IMR-90 (cell line): ENCODE data around the gene RIT1. TPM values are rescaled to one million over a fixed set of nuclear protein-coding genes. Genes with fewer than 3 reads are reported as not detected.
A peak's percentile ranks its signal among the peaks of the same experiment; 100 is the strongest.

ENCODE experiments used
- ATAC-seq: fragments of 200-7000 bp; cut with Tn5 transposase; 2 replicates; pipeline ENCODE4 v1.9.1; 2020; ENCODE audit warnings: low read depth, mild to moderate bottlenecking, moderate library complexity
- BruUV-seq: library from RNA; stranded (reverse); fragments of 400-500 nt; replicated peaks from 2 replicates; lab custom pipeline; 2021; lab: Mats Ljungman, UMichigan
- CTCF ChIA-PET: fragments of 300-600 bp; formaldehyde crosslinking; extraction: SDS; loops from one replicate; lab custom pipeline; 2021; ENCODE audit warnings: antibody characterized with exemption; lab: Yijun Ruan, JAX
- POLR2A ChIA-PET: fragments of 300-600 bp; sonication (Branson Sonifier 250); formaldehyde crosslinking; loops from one replicate; lab custom pipeline; 2022; ENCODE audit warnings: antibody characterized with exemption; ENCODE audit not compliant: unreplicated experiment; lab: Charles Lee
- DNase-seq: peaks from one replicate; pipeline ENCODE4 v3.0.0; 2013
- H2AFZ ChIP-seq: replicated peaks from 2 replicates; pipeline ENCODE3; 2013; ENCODE audit warnings: low read length, mild to moderate bottlenecking; ENCODE audit not compliant: poor library complexity
- H2AK5ac ChIP-seq: 2 replicates; pipeline ENCODE4 v1.6.1; 2013; ENCODE audit warnings: low read depth, low read length, inconsistent platforms
- H2AK9ac ChIP-seq: replicated peaks from 2 replicates; pipeline ENCODE3; 2013; ENCODE audit warnings: mild to moderate bottlenecking, low read depth, low read length, moderate library complexity; ENCODE audit not compliant: poor library complexity
- H2BK120ac ChIP-seq: 2 replicates; pipeline ENCODE4 v1.6.1; 2013; ENCODE audit warnings: low read depth, low read length, inconsistent platforms
- H2BK15ac ChIP-seq: 3 replicates; pipeline ENCODE4 v1.6.1; 2013; ENCODE audit warnings: low read depth, low read length, inconsistent platforms
- H2BK20ac ChIP-seq: 2 replicates; pipeline ENCODE4 v1.6.1; 2013; ENCODE audit warnings: low read depth, mild to moderate bottlenecking, inconsistent platforms, low read length, moderate library complexity
- H2BK5ac ChIP-seq: 2 replicates; pipeline ENCODE4 v1.6.1; 2013; ENCODE audit warnings: mild to moderate bottlenecking, low read depth, low read length, inconsistent platforms; ENCODE audit not compliant: poor library complexity, severe bottlenecking
- H3K14ac ChIP-seq: replicated peaks from 2 replicates; pipeline ENCODE4 v1.6.1; 2013; ENCODE audit warnings: low read depth, low read length, inconsistent platforms
- H3K18ac ChIP-seq: 2 replicates; pipeline ENCODE4 v1.6.1; 2013; ENCODE audit warnings: low read depth, low read length, control low read depth
- H3K23ac ChIP-seq: 2 replicates; pipeline ENCODE4 v1.6.1; 2013; ENCODE audit warnings: low read depth, low read length, inconsistent platforms
- H3K27ac ChIP-seq: 2 replicates; pipeline ENCODE4 v1.5.1; 2013; ENCODE audit warnings: mild to moderate bottlenecking, control low read depth, low read length; ENCODE audit not compliant: insufficient read depth
- H3K27me3 ChIP-seq: 2 replicates; pipeline ENCODE4 v1.6.1; 2013; ENCODE audit warnings: low read length; ENCODE audit not compliant: control insufficient read depth, insufficient read depth
- H3K36me3 ChIP-seq: 2 replicates; pipeline ENCODE4 v1.6.1; 2013; ENCODE audit warnings: low read length, mixed read lengths; ENCODE audit not compliant: control insufficient read depth, insufficient read depth
- H3K4ac ChIP-seq: 2 replicates; pipeline ENCODE4 v1.6.1; 2013; ENCODE audit warnings: low read depth, low read length, inconsistent platforms
- H3K4me1 ChIP-seq: 2 replicates; pipeline ENCODE4 v1.6.1; 2013; ENCODE audit warnings: low read length, mixed read lengths; ENCODE audit not compliant: control insufficient read depth, insufficient read depth
- H3K4me2 ChIP-seq: 2 replicates; pipeline ENCODE4 v1.6.1; 2013; ENCODE audit warnings: low read depth, mild to moderate bottlenecking, control low read depth, low read length, moderate library complexity
- H3K4me3 ChIP-seq: 2 replicates; pipeline ENCODE4 v1.5.1; 2013; ENCODE audit warnings: low read depth, mild to moderate bottlenecking, control low read depth, low read length, moderate library complexity; ENCODE audit not compliant: insufficient read depth
- H3K56ac ChIP-seq: 2 replicates; pipeline ENCODE4 v1.6.1; 2013; ENCODE audit warnings: low read length, inconsistent platforms; ENCODE audit not compliant: insufficient read depth; ENCODE audit errors: extremely low read depth
- H3K79me1 ChIP-seq, 2 experiments: 2 replicates each; pipeline ENCODE4 v1.6.1; 2013; ENCODE audit warnings: low read length in 2 of 2, inconsistent platforms in 1 of 2, low read depth in 1 of 2
- H3K9ac ChIP-seq: 2 replicates; pipeline ENCODE4 v1.6.1; 2013; ENCODE audit warnings: low read depth, low read length, control low read depth
- H3K9me1 ChIP-seq: 2 replicates; pipeline ENCODE4 v1.6.1; 2013; ENCODE audit warnings: low read length, inconsistent platforms; ENCODE audit not compliant: insufficient read depth
- H3K9me3 ChIP-seq: 2 replicates; pipeline ENCODE4 v1.6.1; 2013; ENCODE audit warnings: low read length; ENCODE audit not compliant: control insufficient read depth, insufficient read depth
- H4K20me1 ChIP-seq: 2 replicates; pipeline ENCODE4 v1.6.1; 2013; ENCODE audit warnings: low read length, inconsistent platforms; ENCODE audit not compliant: insufficient read depth
- H4K5ac ChIP-seq: 2 replicates; pipeline ENCODE4 v1.6.1; 2013; ENCODE audit warnings: mild to moderate bottlenecking, low read depth, low read length, control low read depth
- H4K8ac ChIP-seq, 2 experiments: 2 replicates each; pipeline ENCODE4 v1.6.1; 2013; ENCODE audit warnings: low read depth in 2 of 2, low read length in 2 of 2, control low read depth in 1 of 2, inconsistent platforms in 1 of 2
- H4K91ac ChIP-seq: 2 replicates; pipeline ENCODE4 v1.6.1; 2013; ENCODE audit warnings: low read depth, low read length, inconsistent platforms; ENCODE audit not compliant: insufficient read depth
- BHLHE40 ChIP-seq: fragments of 150-350 bp; IDR thresholded peaks from 2 replicates; pipeline ENCODE4 v1.6.1; 2016; ENCODE audit warnings: mild to moderate bottlenecking, low read depth, low read length
- CHD1 ChIP-seq: IDR thresholded peaks from 2 replicates; pipeline ENCODE4 v1.6.1; 2012; ENCODE audit warnings: low read depth, low read length, improper control_type of control experiment
- FOS ChIP-seq: fragments of 150-350 bp; IDR thresholded peaks from 2 replicates; pipeline ENCODE4 v1.6.1; 2016; ENCODE audit warnings: low read depth, low read length
- MAZ ChIP-seq: IDR thresholded peaks from 2 replicates; pipeline ENCODE4 v1.6.1; 2012; ENCODE audit warnings: low read depth, mild to moderate bottlenecking, low read length, improper control_type of control experiment, moderate library complexity, borderline replicate concordance
- MXI1 ChIP-seq: IDR thresholded peaks from 2 replicates; pipeline ENCODE4 v1.6.1; 2012; ENCODE audit warnings: low read depth, mild to moderate bottlenecking, low read length, moderate library complexity, borderline replicate concordance
- NFE2L2 ChIP-seq: fragments of 150-350 bp; IDR thresholded peaks from 2 replicates; pipeline ENCODE4 v1.6.1; 2016; ENCODE audit warnings: low read depth, mild to moderate bottlenecking, low read length
- RCOR1 ChIP-seq: IDR thresholded peaks from 2 replicates; pipeline ENCODE4 v1.6.1; 2012; ENCODE audit warnings: mild to moderate bottlenecking, low read length, improper control_type of control experiment; ENCODE audit not compliant: insufficient replicate concordance
- RFX5 ChIP-seq: IDR thresholded peaks from 2 replicates; pipeline ENCODE4 v1.8.0; 2012; ENCODE audit warnings: low read depth, mild to moderate bottlenecking, low read length, moderate library complexity
- SMC3 ChIP-seq: fragments of 150-350 bp; IDR thresholded peaks from 2 replicates; pipeline ENCODE4 v1.6.1; 2016; ENCODE audit warnings: low read depth, mild to moderate bottlenecking, antibody characterized with exemption, low read length, moderate library complexity
- WGBS, 2 experiments: methylation state at CpG; one replicate each; pipeline versions ENCODE4 v1.1.5 to v1.1.7; 2013; ENCODE audit warnings: missing lambda C conversion rate in 2 of 2; ENCODE audit not compliant: insufficient read length in 1 of 2; ENCODE audit errors: extremely low coverage in 2 of 2; 5-methylcytosine and 5-hydroxymethylcytosine counted together
- dilution Hi-C: fragments of 300-500 bp; cut with HindIII; formaldehyde crosslinking; loops from one replicate; pipeline ENCODE4 v1.14.3; 2018; ENCODE audit warnings: low sequenced_read_pairs; ENCODE audit not compliant: unreplicated experiment
- in situ Hi-C: fragments of 300-500 bp; cut with MboI; formaldehyde crosslinking; loops from 3 replicates; pipeline ENCODE4 v1.14.3; 2019; ENCODE audit warnings: low sequenced_read_pairs, inconsistent platforms, mixed read lengths
- intact Hi-C: fragments of 100-400 bp; cut with micrococcal nuclease; formaldehyde crosslinking; loops from 2 replicates; pipeline ENCODE4 v1.10.0; 2022
- polyA plus RNA-seq, 3 experiments: library from polyadenylated mRNA; depleted of rRNA; stranded (reverse); fragments of >200 nt; gene quantifications; 2 replicates each; pipeline ENCODE4 v1.2.3, GENCODE V29; 2012; ENCODE audit warnings: low replicate concordance in 1 of 3
- total RNA-seq: library from RNA; depleted of rRNA; stranded (reverse); fragments of >200 nt; gene quantifications from 2 replicates; pipeline ENCODE4 v1.2.3, GENCODE V29; 2012
- TF ChIP-seq, protein P1 (sequence below): fragments of 150-350 bp; IDR thresholded peaks from 2 replicates; pipeline ENCODE4 v1.6.1; 2016; ENCODE audit warnings: low read depth, mild to moderate bottlenecking, low read length, moderate library complexity, borderline replicate concordance
- TF ChIP-seq, protein P2 (sequence below): conservative IDR thresholded peaks from 2 replicates; pipeline ENCODE4 v1.5.1; 2012; ENCODE audit warnings: mild to moderate bottlenecking, low read depth, low read length, improper control_type of control experiment
- TF ChIP-seq, protein P3 (sequence below): fragments of 150-350 bp; IDR thresholded peaks from 2 replicates; pipeline ENCODE4 v1.6.1; 2017; ENCODE audit warnings: mild to moderate bottlenecking, antibody characterized with exemption, low read length, low read depth

Gene RIT1
- total and polyA plus RNA-seq, 2 of the 4 experiments (the other 2 are of a cell fraction) = 29.6 to 46.8 TPM

DNA sequence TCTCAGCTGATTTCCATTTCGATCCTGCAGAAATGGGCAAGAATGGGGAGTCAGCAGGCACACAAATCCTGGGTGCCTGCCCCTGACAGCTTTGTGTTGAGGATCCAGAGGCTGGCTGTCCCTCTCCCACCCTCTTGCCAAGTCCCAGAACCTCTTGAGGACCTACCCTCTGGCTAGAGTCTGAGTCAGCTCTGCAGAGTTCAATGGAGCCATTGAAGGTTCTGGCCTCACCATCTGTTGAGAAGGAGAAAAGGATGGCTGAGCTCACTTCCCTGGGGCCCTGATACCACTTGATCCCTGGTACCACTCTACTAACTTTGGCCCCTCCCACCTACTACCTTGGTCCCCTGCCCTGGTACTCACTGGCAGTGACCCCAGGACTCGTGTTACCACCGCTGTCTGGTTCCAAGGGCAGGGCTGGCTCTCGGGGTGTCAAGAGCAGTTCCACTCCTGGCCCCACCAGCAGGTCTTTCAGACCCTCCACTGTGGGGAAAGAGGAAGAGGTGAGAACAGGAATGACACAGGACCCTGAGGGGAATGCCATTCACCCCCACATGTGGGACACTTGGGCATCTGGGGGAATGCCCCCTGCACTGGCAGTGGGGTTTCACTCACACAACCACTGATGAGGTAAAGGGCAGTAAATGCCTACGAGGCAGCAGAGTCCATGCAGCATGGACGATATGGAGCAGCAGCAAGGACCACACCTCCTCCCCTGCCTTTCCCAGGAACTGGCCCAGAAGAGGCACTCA, 40.8 kb upstream of the RIT1 start:
- H3K9me3 ChIP-seq = no peaks in the 10 kb centered on the region
- dilution Hi-C loops (no loop called here), in situ Hi-C loops (no loop called here), intact Hi-C loops (no loop called here)
- peaks cover 35 to 51% of the 10 kb centered on the region in 2 experiments for H3K79me1 ChIP-seq
- no peak overlapping the region for H3K18ac ChIP-seq
- H2BK5ac ChIP-seq = no peak overlapping the region
- no peak overlapping the region for H3K4me2 ChIP-seq
- no peak overlapping the region for H4K91ac ChIP-seq
- H2AK5ac ChIP-seq = no peak overlapping the region
- TF ChIP-seq RFX5 (no peak), MAZ (no peak), FOS (no peak), NFE2L2 (no peak), BHLHE40 (no peak), SMC3 (no peak), CHD1 (no peak), RCOR1 (no peak), MXI1 (no peak)
- TF ChIP-seq, protein P1, sequence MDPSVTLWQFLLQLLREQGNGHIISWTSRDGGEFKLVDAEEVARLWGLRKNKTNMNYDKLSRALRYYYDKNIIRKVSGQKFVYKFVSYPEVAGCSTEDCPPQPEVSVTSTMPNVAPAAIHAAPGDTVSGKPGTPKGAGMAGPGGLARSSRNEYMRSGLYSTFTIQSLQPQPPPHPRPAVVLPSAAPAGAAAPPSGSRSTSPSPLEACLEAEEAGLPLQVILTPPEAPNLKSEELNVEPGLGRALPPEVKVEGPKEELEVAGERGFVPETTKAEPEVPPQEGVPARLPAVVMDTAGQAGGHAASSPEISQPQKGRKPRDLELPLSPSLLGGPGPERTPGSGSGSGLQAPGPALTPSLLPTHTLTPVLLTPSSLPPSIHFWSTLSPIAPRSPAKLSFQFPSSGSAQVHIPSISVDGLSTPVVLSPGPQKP = no peak
- TF ChIP-seq, protein P2, sequence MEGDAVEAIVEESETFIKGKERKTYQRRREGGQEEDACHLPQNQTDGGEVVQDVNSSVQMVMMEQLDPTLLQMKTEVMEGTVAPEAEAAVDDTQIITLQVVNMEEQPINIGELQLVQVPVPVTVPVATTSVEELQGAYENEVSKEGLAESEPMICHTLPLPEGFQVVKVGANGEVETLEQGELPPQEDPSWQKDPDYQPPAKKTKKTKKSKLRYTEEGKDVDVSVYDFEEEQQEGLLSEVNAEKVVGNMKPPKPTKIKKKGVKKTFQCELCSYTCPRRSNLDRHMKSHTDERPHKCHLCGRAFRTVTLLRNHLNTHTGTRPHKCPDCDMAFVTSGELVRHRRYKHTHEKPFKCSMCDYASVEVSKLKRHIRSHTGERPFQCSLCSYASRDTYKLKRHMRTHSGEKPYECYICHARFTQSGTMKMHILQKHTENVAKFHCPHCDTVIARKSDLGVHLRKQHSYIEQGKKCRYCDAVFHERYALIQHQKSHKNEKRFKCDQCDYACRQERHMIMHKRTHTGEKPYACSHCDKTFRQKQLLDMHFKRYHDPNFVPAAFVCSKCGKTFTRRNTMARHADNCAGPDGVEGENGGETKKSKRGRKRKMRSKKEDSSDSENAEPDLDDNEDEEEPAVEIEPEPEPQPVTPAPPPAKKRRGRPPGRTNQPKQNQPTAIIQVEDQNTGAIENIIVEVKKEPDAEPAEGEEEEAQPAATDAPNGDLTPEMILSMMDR = no peak
- TF ChIP-seq, protein P3, sequence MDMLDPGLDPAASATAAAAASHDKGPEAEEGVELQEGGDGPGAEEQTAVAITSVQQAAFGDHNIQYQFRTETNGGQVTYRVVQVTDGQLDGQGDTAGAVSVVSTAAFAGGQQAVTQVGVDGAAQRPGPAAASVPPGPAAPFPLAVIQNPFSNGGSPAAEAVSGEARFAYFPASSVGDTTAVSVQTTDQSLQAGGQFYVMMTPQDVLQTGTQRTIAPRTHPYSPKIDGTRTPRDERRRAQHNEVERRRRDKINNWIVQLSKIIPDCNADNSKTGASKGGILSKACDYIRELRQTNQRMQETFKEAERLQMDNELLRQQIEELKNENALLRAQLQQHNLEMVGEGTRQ = no peak
- peaks cover 79% of the 10 kb centered on the region for H3K36me3 ChIP-seq
- H3K9ac ChIP-seq = no peak overlapping the region
- H3K4me3 ChIP-seq = no peak overlapping the region
- ChIA-PET CTCF (no interaction called here), POLR2A (no interaction called here)
- H2BK20ac ChIP-seq = no peak overlapping the region
- H4K5ac ChIP-seq = no peak overlapping the region
- no peak overlapping the region for H3K27ac ChIP-seq
- no peak overlapping the region for H2AFZ ChIP-seq
- WGBS, 2 experiments = 100% methylated on average over 1 of the region's 6 CpGs; no CpG with 5 or more reads in 1 of the 2 experiments
- no peak overlapping the region for H3K23ac ChIP-seq
- ATAC-seq = no peak
- 0 out of 4 replicates have a peak overlapping the region, but pooled peaks of 1 of the 2 experiments have one; percentile 32 for H4K8ac ChIP-seq
- no TSS peak for BruUV-seq
- H3K4ac ChIP-seq = no peak overlapping the region
- H2BK15ac ChIP-seq = no peak overlapping the region
- H3K14ac ChIP-seq = no peak overlapping the region
- DNase-seq = no peak
- peaks cover 22% of the 10 kb centered on the region; the same call in 1 of the 2 replicates for H4K20me1 ChIP-seq
- H3K9me1 ChIP-seq = peaks cover 11% of the 10 kb centered on the region; the same call in 1 of the 2 replicates
- H3K4me1 ChIP-seq = no peaks in the 10 kb centered on the region
- no peak overlapping the region for H2BK120ac ChIP-seq
- H3K27me3 ChIP-seq = no peaks in the 10 kb centered on the region
- H3K56ac ChIP-seq = no peak overlapping the region
- peak overlapping the region; percentile 13 for H2AK9ac ChIP-seq
